Measurements from ENCODE around the gene SAPCD2.
"Not testable (repeated sequence)": the region's sequence is repeated elsewhere in the genome, so short reads cannot be mapped to it uniquely, and the experiment has no call there.

Gene SAPCD2

GRCh38 chr9:137070201-137070905, at the start of gene SAPCD2:
Gene SAPCD2, minus strand, starts transcription at chr9:137070557. Its CDS starts 97 bp downstream, at chr9:137070460.
- no peak for DNase-seq (ENCODE audit: low read depth, low spot score)
- Histone ChIP-seq H3K27me3 (ENCODE audit: control insufficient read depth, insufficient read depth, low read length) (no peaks in the 10 kb centered on the region), H3K9me3 (ENCODE audit: control insufficient read depth, insufficient read depth, low read length) (no peaks in the 10 kb centered on the region), H3K36me3 (ENCODE audit: control insufficient read depth, insufficient read depth, low read length) (no peaks in the 10 kb centered on the region; the same call in 1 of the 2 replicates), H3K4me3 (ENCODE audit: low read length) (peak within 1 kb of the TSS; percentile 76), H3K4me1 (ENCODE audit: control insufficient read depth, insufficient read depth, low read length) (peaks cover 14% of the 10 kb centered on the region), H3K27ac (ENCODE audit: low read length) (no peak within 1 kb of the TSS)
- no CpG with 5 or more reads among the region's 74 CpGs for WGBS (ENCODE audit: insufficient coverage, insufficient read length)

- H3K4me3 ChIP-seq (ENCODE audit: low read length); H3K36me3 ChIP-seq (ENCODE audit: control insufficient read depth, insufficient read depth, low read length); H3K9me3 ChIP-seq (ENCODE audit: control insufficient read depth, insufficient read depth, low read length); DNase-seq (ENCODE audit: low read depth, low spot score); H3K27ac ChIP-seq (ENCODE audit: low read length); H3K4me1 ChIP-seq (ENCODE audit: control insufficient read depth, insufficient read depth, low read length): not testable (repeated sequence)
- WGBS (ENCODE audit: insufficient coverage, insufficient read length): no CpG with 5 or more reads among the region's 12 CpGs
- H3K27me3 ChIP-seq (ENCODE audit: control insufficient read depth, insufficient read depth, low read length): peaks cover 11% of the 10 kb centered on the region; the same call in 1 of the 2 replicates
Measured at GRCh38 chr9:137118092-137118603, 47.8 kb upstream of the SAPCD2 start.

- Histone ChIP-seq H3K36me3 (ENCODE audit: control insufficient read depth, insufficient read depth, low read length) (no peaks in the 10 kb centered on the region), H3K27ac (ENCODE audit: low read length) (no peak overlapping the region), H3K27me3 (ENCODE audit: control insufficient read depth, insufficient read depth, low read length) (peaks cover 11% of the 10 kb centered on the region; the same call in 1 of the 2 replicates), H3K9me3 (ENCODE audit: control insufficient read depth, insufficient read depth, low read length) (no peaks in the 10 kb centered on the region), H3K4me3 (ENCODE audit: low read length) (no peak overlapping the region; the same call in 1 of the 2 replicates), H3K4me1 (ENCODE audit: control insufficient read depth, insufficient read depth, low read length) (no peaks in the 10 kb centered on the region; the same call in 1 of the 2 replicates)
- no peak for DNase-seq (ENCODE audit: low read depth, low spot score)
- WGBS (ENCODE audit: insufficient coverage, insufficient read length): no CpG with 5 or more reads among the region's 15 CpGs
Measured at GRCh38 chr9:137117269-137117731, 46.9 kb upstream of the SAPCD2 start.

GRCh38 chr9:137116728-137117127, 46.4 kb upstream of the SAPCD2 start:
- no peaks in the 10 kb centered on the region for H3K36me3 ChIP-seq (ENCODE audit: control insufficient read depth, insufficient read depth, low read length)
- no peak for DNase-seq (ENCODE audit: low read depth, low spot score)
- H3K27ac ChIP-seq (ENCODE audit: low read length): no peak overlapping the region
- H3K27me3 ChIP-seq (ENCODE audit: control insufficient read depth, insufficient read depth, low read length): peaks cover 11% of the 10 kb centered on the region; the same call in 1 of the 2 replicates
- H3K4me1 ChIP-seq (ENCODE audit: control insufficient read depth, insufficient read depth, low read length): no peaks in the 10 kb centered on the region; the same call in 1 of the 2 replicates
- H3K4me3 ChIP-seq (ENCODE audit: low read length): no peak overlapping the region
- H3K9me3 ChIP-seq (ENCODE audit: control insufficient read depth, insufficient read depth, low read length): no peaks in the 10 kb centered on the region
- WGBS (ENCODE audit: insufficient coverage, insufficient read length): no CpG with 5 or more reads among the region's 17 CpGs

- Histone ChIP-seq H3K4me3 (ENCODE audit: low read length) (no peak overlapping the region), H3K36me3 (ENCODE audit: control insufficient read depth, insufficient read depth, low read length) (no peaks in the 10 kb centered on the region), H3K27me3 (ENCODE audit: control insufficient read depth, insufficient read depth, low read length) (peaks cover 11% of the 10 kb centered on the region; the same call in 1 of the 2 replicates), H3K27ac (ENCODE audit: low read length) (no peak overlapping the region), H3K9me3 (ENCODE audit: control insufficient read depth, insufficient read depth, low read length) (no peaks in the 10 kb centered on the region), H3K4me1 (ENCODE audit: control insufficient read depth, insufficient read depth, low read length) (no peaks in the 10 kb centered on the region; the same call in 1 of the 2 replicates)
- no CpG with 5 or more reads among the region's 6 CpGs for WGBS (ENCODE audit: insufficient coverage, insufficient read length)
- no peak for DNase-seq (ENCODE audit: low read depth, low spot score)
Measured at GRCh38 chr9:137116027-137116507, 45.7 kb upstream of the SAPCD2 start.

- H3K4me3 ChIP-seq (ENCODE audit: low read length): no peak overlapping the region
- no peaks in the 10 kb centered on the region for H3K36me3 ChIP-seq (ENCODE audit: control insufficient read depth, insufficient read depth, low read length)
- no peak for DNase-seq (ENCODE audit: low read depth, low spot score)
- WGBS (ENCODE audit: insufficient coverage, insufficient read length): no CpG with 5 or more reads among the region's 21 CpGs
- no peaks in the 10 kb centered on the region; the same call in 1 of the 2 replicates for H3K4me1 ChIP-seq (ENCODE audit: control insufficient read depth, insufficient read depth, low read length)
- no peak overlapping the region for H3K27ac ChIP-seq (ENCODE audit: low read length)
- no peaks in the 10 kb centered on the region for H3K9me3 ChIP-seq (ENCODE audit: control insufficient read depth, insufficient read depth, low read length)
- peaks cover 11% of the 10 kb centered on the region; the same call in 1 of the 2 replicates for H3K27me3 ChIP-seq (ENCODE audit: control insufficient read depth, insufficient read depth, low read length)
Measured at GRCh38 chr9:137115394-137116026, 45.2 kb upstream of the SAPCD2 start.

GRCh38 chr9:137114613-137115393, 44.4 kb upstream of the SAPCD2 start, which contains the start of gene DPP7:
Gene DPP7, minus strand, starts transcription at chr9:137114733. Its CDS starts 20 bp downstream, at chr9:137114713.
- peaks cover 11% of the 10 kb centered on the region; the same call in 1 of the 2 replicates for H3K27me3 ChIP-seq (ENCODE audit: control insufficient read depth, insufficient read depth, low read length)
- DNase-seq (ENCODE audit: low read depth, low spot score): no peak
- no peak within 1 kb of the TSS for H3K27ac ChIP-seq (ENCODE audit: low read length)
- peak within 1 kb of the TSS; percentile 12; the same call in 1 of the 2 replicates for H3K4me3 ChIP-seq (ENCODE audit: low read length)
- no peaks in the 10 kb centered on the region for H3K9me3 ChIP-seq (ENCODE audit: control insufficient read depth, insufficient read depth, low read length)
- H3K36me3 ChIP-seq (ENCODE audit: control insufficient read depth, insufficient read depth, low read length): no peaks in the 10 kb centered on the region
- no peaks in the 10 kb centered on the region; the same call in 1 of the 2 replicates for H3K4me1 ChIP-seq (ENCODE audit: control insufficient read depth, insufficient read depth, low read length)
- no CpG with 5 or more reads among the region's 70 CpGs for WGBS (ENCODE audit: insufficient coverage, insufficient read length)

- Histone ChIP-seq H3K27ac (ENCODE audit: low read length) (no peak overlapping the region), H3K4me1 (ENCODE audit: control insufficient read depth, insufficient read depth, low read length) (no peaks in the 10 kb centered on the region; the same call in 1 of the 2 replicates), H3K4me3 (ENCODE audit: low read length) (peak overlapping the region; percentile 12; the same call in 1 of the 2 replicates), H3K27me3 (ENCODE audit: control insufficient read depth, insufficient read depth, low read length) (peaks cover 11% of the 10 kb centered on the region; the same call in 1 of the 2 replicates), H3K9me3 (ENCODE audit: control insufficient read depth, insufficient read depth, low read length) (no peaks in the 10 kb centered on the region), H3K36me3 (ENCODE audit: control insufficient read depth, insufficient read depth, low read length) (no peaks in the 10 kb centered on the region)
- no peak for DNase-seq (ENCODE audit: low read depth, low spot score)
- no CpG with 5 or more reads among the region's 45 CpGs for WGBS (ENCODE audit: insufficient coverage, insufficient read length)
Measured at GRCh38 chr9:137114220-137114612, 43.9 kb upstream of the SAPCD2 start.

GRCh38 chr9:137113385-137114159, 43.2 kb upstream of the SAPCD2 start:
- Histone ChIP-seq H3K4me3 (ENCODE audit: low read length) (no peak overlapping the region), H3K9me3 (ENCODE audit: control insufficient read depth, insufficient read depth, low read length) (no peaks in the 10 kb centered on the region), H3K27ac (ENCODE audit: low read length) (no peak overlapping the region), H3K4me1 (ENCODE audit: control insufficient read depth, insufficient read depth, low read length) (no peaks in the 10 kb centered on the region; the same call in 1 of the 2 replicates), H3K27me3 (ENCODE audit: control insufficient read depth, insufficient read depth, low read length) (peaks cover 11% of the 10 kb centered on the region; the same call in 1 of the 2 replicates), H3K36me3 (ENCODE audit: control insufficient read depth, insufficient read depth, low read length) (no peaks in the 10 kb centered on the region)
- no CpG with 5 or more reads among the region's 66 CpGs for WGBS (ENCODE audit: insufficient coverage, insufficient read length)
- no peak for DNase-seq (ENCODE audit: low read depth, low spot score)
